Activated CD8-positive, alpha-beta memory T cell treated with anti-CD3 and anti-CD28 coated beads, Interleukin-2, amount 50 U/mL, for 24 hours (primary cell): ENCODE data around the gene FAM222A.

Experiments used
- DNase-seq: peaks from one replicate; pipeline ENCODE4 v3.0.0-alpha.2; 2020; ENCODE audit errors: extremely low read depth

Gene FAM222A

GRCh38 chr12:109758426-109759420 is 45.1 kb downstream of the FAM222A start:
- DNase-seq: no peak

GRCh38 chr12:109759595-109759994 is 46.0 kb downstream of the FAM222A start:
- no peak for DNase-seq

GRCh38 chr12:109760031-109760929 is 46.7 kb downstream of the FAM222A start:
- DNase-seq: no peak

- DNase-seq: no peak
These were observed 47.6 kb downstream of the FAM222A start for GRCh38 chr12:109760930-109761921.

- no peak for DNase-seq
These were observed 48.5 kb downstream of the FAM222A start for GRCh38 chr12:109762071-109762672.

GRCh38 chr12:109762673-109763191 is 49.1 kb downstream of the FAM222A start:
- no peak for DNase-seq

GRCh38 chr12:109763201-109763841 is 49.7 kb downstream of the FAM222A start:
- no peak for DNase-seq

GRCh38 chr12:109764123-109764522 is 50.5 kb downstream of the FAM222A start:
- DNase-seq: no peak

GRCh38 chr12:109764776-109765445 is 51.3 kb downstream of the FAM222A start:
- no peak for DNase-seq

- DNase-seq: no peak
These were observed 51.8 kb downstream of the FAM222A start for GRCh38 chr12:109765446-109765810.

- no peak for DNase-seq
These were observed 52.7 kb downstream of the FAM222A start for GRCh38 chr12:109766251-109766778.

GRCh38 chr12:109767456-109767855 is 53.8 kb downstream of the FAM222A start:
- DNase-seq: no peak

- no peak for DNase-seq
These were observed 54.6 kb downstream of the FAM222A start for GRCh38 chr12:109767991-109768900.

- DNase-seq: no peak
These were observed 55.5 kb downstream of the FAM222A start for GRCh38 chr12:109768901-109769670.

GRCh38 chr12:109770104-109770860 is 56.7 kb downstream of the FAM222A start:
- no peak for DNase-seq

- DNase-seq: no peak
These were observed 57.4 kb downstream of the FAM222A start for GRCh38 chr12:109770861-109771670.
